Effector CD8-positive, alpha-beta T cell (primary cell): ENCODE data around the gene SEC62.
A peak's percentile ranks its signal among the peaks of the same experiment; 100 is the strongest.

Source experiments
- DNase-seq: peaks from one replicate; lab custom pipeline; 2025; lab: John Stamatoyannopoulos, UW
- total RNA-seq, 4 experiments: gene quantifications; one replicate each; lab custom pipeline; 2026; lab: John Stamatoyannopoulos, UW

SEC62 gene
- total RNA-seq, result 88.6 to 126 (median 115) reads per million in 4 experiments

GRCh38 chr3:169966428-169966950 lies at the start of gene SEC62:
Gene SEC62, plus strand, starts transcription at chr3:169966807. Its CDS starts 16 bp downstream, at chr3:169966823.
- peak; percentile 91 for DNase-seq

GRCh38 chr3:169923189-169923588 lies 43.4 kb upstream of the SEC62 start:
- no peak for DNase-seq

GRCh38 chr3:169923831-169924230 lies 42.8 kb upstream of the SEC62 start:
- no peak for DNase-seq

- no peak for DNase-seq
Measured at GRCh38 chr3:169929830-169930519, 36.6 kb upstream of the SEC62 start.

GRCh38 chr3:169930843-169931242 lies 35.8 kb upstream of the SEC62 start:
- DNase-seq, result no peak

GRCh38 chr3:169931747-169932520 lies 34.7 kb upstream of the SEC62 start:
- no peak for DNase-seq

GRCh38 chr3:169939320-169939719 lies 27.3 kb upstream of the SEC62 start:
- no peak for DNase-seq

- DNase-seq, result no peak
Measured at GRCh38 chr3:169939751-169940150, 26.9 kb upstream of the SEC62 start.

GRCh38 chr3:169940470-169941181 lies 26.0 kb upstream of the SEC62 start:
- DNase-seq, result no peak

GRCh38 chr3:169945313-169945712 lies 21.3 kb upstream of the SEC62 start:
- no peak for DNase-seq

GRCh38 chr3:169946336-169946735 lies 20.3 kb upstream of the SEC62 start:
- no peak for DNase-seq

GRCh38 chr3:169948559-169949448 lies 17.8 kb upstream of the SEC62 start:
- DNase-seq, result no peak

- DNase-seq, result no peak
Measured at GRCh38 chr3:169952045-169952444, 14.6 kb upstream of the SEC62 start.

GRCh38 chr3:169953462-169954141 lies 13.0 kb upstream of the SEC62 start:
- DNase-seq, result no peak

GRCh38 chr3:169954142-169954756 lies 12.4 kb upstream of the SEC62 start:
- DNase-seq, result no peak

GRCh38 chr3:169955406-169955805 lies 11.2 kb upstream of the SEC62 start:
- no peak for DNase-seq

GRCh38 chr3:169964176-169964575 lies 2.4 kb upstream of the SEC62 start:
- no peak for DNase-seq

- DNase-seq, result no peak
Measured at GRCh38 chr3:169965562-169966427, 812 bp upstream of the SEC62 start.
